Cardiac fibroblast (primary cell): Measurements from ENCODE around the gene ITIH5.

ENCODE experiments used
- DNase-seq, 2 donors: peaks; one replicate each; pipeline versions ENCODE4 v3.0.0 to v3.0.0-alpha.2; 2010; ENCODE audit warnings: low read depth in 2 of 2
- H3K4me3 ChIP-seq, 2 donors: replicated peaks in 1 of 2; 1 replicate in 1 of 2; 2 replicates in 1 of 2; pipeline ENCODE4 v1.5.1; 2011; ENCODE audit warnings: low read depth in 2 of 2, low read length in 2 of 2, mild to moderate bottlenecking in 2 of 2, moderate library complexity in 1 of 2
- TF ChIP-seq, protein P1 (sequence below): IDR thresholded peaks from one replicate; pipeline ENCODE4 v1.5.1; 2011; ENCODE audit warnings: low read depth, mild to moderate bottlenecking, low read length, inconsistent platforms

ITIH5 gene

DNA sequence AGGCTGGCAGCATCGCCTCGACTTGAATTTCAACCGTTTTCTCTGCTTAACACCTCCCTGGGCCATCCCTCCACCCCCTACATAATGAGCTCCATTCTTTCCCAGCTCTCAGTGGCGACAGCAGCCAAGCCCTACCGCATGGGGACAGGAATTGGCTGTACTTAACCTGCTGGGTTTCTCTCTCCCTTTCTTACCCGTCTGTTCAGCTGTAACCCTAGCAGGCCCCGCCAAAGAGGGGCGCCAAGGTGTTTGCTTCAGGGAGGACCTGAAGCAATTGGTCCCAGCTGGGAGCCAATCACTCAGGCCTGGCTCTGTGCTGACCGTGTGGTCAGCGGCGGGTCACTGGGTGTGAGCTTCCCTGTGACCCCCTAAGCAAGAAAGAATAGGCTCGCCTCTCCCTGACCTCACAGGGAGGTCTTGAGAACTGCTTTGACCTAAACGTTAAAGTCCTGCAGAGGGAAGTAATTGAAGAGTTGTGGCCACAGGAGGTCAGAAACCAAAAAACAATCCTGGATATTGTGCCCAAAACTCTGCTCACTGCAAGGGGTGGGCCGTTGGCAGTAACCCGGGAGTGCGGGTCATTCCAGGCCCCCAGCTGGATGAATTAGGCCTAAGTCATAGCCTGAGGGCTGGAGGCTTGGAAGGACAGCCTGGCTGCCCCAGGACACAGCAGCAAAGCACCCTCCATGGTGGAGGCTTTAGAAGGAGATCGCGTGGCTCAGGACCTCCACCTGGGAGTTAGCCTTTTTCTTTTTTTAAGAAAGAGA is 114.6 kb downstream of the ITIH5 start:
- no peak overlapping the region for H3K4me3 ChIP-seq
- TF ChIP-seq, protein P1, sequence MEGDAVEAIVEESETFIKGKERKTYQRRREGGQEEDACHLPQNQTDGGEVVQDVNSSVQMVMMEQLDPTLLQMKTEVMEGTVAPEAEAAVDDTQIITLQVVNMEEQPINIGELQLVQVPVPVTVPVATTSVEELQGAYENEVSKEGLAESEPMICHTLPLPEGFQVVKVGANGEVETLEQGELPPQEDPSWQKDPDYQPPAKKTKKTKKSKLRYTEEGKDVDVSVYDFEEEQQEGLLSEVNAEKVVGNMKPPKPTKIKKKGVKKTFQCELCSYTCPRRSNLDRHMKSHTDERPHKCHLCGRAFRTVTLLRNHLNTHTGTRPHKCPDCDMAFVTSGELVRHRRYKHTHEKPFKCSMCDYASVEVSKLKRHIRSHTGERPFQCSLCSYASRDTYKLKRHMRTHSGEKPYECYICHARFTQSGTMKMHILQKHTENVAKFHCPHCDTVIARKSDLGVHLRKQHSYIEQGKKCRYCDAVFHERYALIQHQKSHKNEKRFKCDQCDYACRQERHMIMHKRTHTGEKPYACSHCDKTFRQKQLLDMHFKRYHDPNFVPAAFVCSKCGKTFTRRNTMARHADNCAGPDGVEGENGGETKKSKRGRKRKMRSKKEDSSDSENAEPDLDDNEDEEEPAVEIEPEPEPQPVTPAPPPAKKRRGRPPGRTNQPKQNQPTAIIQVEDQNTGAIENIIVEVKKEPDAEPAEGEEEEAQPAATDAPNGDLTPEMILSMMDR, result no peak
- DNase-seq, result no peak

DNA sequence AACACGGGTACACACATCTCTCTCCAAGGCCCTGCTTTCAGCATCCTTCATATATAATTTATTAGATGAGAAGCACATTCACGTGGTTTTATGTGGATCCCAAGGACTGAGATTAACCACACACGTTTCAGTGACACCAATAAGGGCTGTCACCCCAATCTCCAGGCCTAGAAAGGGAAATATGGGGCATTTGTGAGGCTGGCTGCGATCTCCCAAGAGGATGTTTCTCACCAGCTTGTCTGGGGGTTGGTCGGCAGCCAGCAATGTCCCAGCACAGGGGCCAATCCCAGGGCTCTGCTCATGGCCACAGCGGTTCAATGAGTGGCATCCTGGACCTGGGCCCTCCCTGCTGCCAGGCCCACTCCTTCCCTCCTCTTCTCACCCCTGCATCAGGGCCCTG is 115.5 kb downstream of the ITIH5 start:
- TF ChIP-seq, protein P1, result no peak
- DNase-seq, result no peak
- H3K4me3 ChIP-seq, result no peak overlapping the region

DNA sequence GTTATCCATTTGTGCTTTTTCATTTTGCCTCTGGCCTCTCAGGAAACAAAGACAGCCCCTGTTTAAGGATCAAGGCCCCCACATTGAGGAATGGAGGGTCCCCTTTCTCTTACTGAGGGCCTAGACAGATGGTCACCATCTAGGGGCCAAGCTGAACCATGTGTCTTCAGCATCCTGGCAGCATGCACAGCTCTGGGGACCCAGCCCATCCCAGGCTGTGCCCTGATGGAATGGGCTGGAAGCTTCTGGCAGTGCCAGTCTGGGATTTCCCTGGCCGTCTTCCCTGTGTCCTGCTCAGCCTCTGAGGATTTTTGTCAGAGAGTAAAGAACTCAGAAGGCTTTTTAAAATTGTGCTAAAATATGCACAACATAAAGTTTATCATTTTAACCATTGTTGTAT is 116.8 kb downstream of the ITIH5 start:
- TF ChIP-seq, protein P1, result no peak
- no peak overlapping the region for H3K4me3 ChIP-seq
- DNase-seq, result no peak

DNA sequence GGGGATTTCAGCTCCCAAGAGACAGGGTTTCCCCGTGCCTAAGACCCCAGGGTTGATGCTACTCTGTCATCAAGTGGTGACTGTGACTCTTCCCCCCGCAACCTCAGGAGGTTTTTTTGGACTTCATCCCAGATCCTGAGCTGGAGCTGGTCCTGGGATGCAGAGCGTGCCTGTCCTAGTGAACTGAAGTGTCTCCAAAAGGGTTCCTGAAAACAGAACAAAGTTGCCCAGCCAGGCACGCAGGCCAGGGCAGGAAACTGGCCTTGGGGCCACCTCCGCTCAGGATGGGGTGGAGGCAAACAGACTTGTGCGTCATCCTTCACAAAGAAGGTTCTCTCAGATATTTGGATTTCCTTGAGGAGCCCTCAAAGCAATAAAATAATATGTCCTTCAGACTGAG is 118.9 kb downstream of the ITIH5 start:
- TF ChIP-seq, protein P1, result no peak
- no peak overlapping the region for H3K4me3 ChIP-seq

DNA sequence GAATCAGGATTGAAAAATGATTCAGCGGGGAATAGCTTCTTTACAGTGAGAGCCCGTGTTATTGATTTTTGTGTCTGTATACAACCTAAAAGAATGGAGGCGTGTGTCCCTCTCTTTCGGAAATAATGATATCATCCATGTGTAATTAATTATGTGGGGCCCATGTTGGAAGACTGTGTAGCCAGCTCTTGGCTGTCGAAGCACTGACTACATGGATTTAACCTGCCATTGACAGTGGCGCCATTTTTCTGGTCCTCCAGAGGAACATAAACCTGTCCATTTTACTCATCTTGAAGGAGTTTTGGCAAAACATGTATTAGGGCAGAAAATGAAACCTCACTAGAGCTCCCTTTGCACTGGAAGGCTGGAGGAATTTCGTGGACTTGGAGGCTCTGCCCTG is 119.6 kb downstream of the ITIH5 start:
- DNase-seq, result no peak
- no peak overlapping the region for H3K4me3 ChIP-seq
- TF ChIP-seq, protein P1, result no peak

More for the DNA sequence above, 118.9 kb downstream of the ITIH5 start:
- DNase-seq, result peak in 1 of 2 donors; percentile 22

DNA sequence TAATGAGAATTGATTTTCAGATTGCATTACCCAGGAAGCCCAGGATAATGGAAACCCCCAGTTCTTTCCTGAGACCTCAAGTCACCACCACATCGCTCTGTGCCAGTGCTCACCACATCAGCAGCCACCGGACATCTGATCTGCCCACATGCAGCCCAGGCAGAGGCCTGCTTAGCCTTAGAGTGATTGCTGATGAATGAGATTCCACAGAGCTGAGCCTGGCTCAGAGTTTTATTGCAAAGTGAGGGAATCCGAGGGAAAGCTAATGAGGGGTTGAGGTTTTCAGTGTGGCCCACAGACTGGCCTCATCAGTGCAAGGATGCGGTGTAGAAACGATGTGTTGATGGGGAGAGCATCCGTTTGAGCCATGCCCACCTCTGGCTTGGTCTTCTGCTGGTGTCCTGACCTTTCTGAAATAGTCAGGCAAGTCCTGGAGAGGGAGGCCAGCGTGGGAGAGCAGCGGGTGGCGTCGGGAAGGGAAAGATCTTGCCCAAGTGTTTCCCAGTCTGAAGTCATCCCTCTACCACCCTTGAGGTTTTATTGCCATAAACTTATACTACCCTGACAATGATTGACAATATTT is 120.3 kb downstream of the ITIH5 start:
- no peak for DNase-seq
- TF ChIP-seq, protein P1, result no peak
- no peak overlapping the region for H3K4me3 ChIP-seq
